A673 (cell line): ENCODE measurements around the gene ZNF516. TPM values are rescaled to one million over a fixed set of nuclear protein-coding genes. Genes with fewer than 3 reads are reported as not detected.

Source experiments
- BruUV-seq: library from RNA; stranded (reverse); fragments of 400-500 nt; replicated peaks from 2 replicates; lab custom pipeline; 2021; lab: Mats Ljungman, UMichigan
- CTCF ChIA-PET: fragments of 300-600 bp; sonication (Branson Sonifier 250); formaldehyde crosslinking; loops from one replicate; lab custom pipeline; 2022; ENCODE audit warnings: antibody characterized with exemption; lab: Charles Lee
- POLR2A ChIA-PET: fragments of 300-600 bp; sonication (Branson Sonifier 250); formaldehyde crosslinking; loops from one replicate; lab custom pipeline; 2022; ENCODE audit warnings: antibody characterized with exemption; ENCODE audit not compliant: low non-redundant PET; lab: Charles Lee
- DNase-seq: peaks from one replicate; pipeline ENCODE4 v3.0.0-alpha.2; 2015; ENCODE audit warnings: low spot score
- H3K27ac ChIP-seq: fragments of 200-600 bp; sonication (generic); 2 replicates; pipeline ENCODE4 v1.5.1; 2016; ENCODE audit warnings: mixed run types, low read depth, mild to moderate bottlenecking, mixed read lengths, antibody characterized with exemption, low read length; ENCODE audit not compliant: poor library complexity, severe bottlenecking
- H3K27me3 ChIP-seq: fragments of 200-600 bp; sonication (generic); replicated peaks from 2 replicates; pipeline ENCODE4 v1.6.1; 2017; ENCODE audit warnings: mixed run types, low read depth, mild to moderate bottlenecking, mixed read lengths, antibody characterized with exemption, low read length; ENCODE audit not compliant: insufficient read depth, poor library complexity
- H3K36me3 ChIP-seq: fragments of 200-600 bp; sonication (generic); 2 replicates; pipeline ENCODE4 v1.6.1; 2016; ENCODE audit warnings: mixed run types, mild to moderate bottlenecking, mixed read lengths, antibody characterized with exemption, low read length; ENCODE audit not compliant: insufficient read depth, poor library complexity, severe bottlenecking
- H3K4me1 ChIP-seq: fragments of 200-600 bp; sonication (generic); 2 replicates; pipeline ENCODE4 v1.6.1; 2017; ENCODE audit warnings: mixed run types, mild to moderate bottlenecking, mixed read lengths, antibody characterized with exemption, low read length; ENCODE audit not compliant: insufficient read depth, poor library complexity, severe bottlenecking
- H3K4me3 ChIP-seq: fragments of 200-600 bp; sonication (generic); 2 replicates; pipeline ENCODE4 v1.5.1; 2016; ENCODE audit warnings: low read depth, mixed run types, mild to moderate bottlenecking, mixed read lengths, low read length; ENCODE audit not compliant: poor library complexity, severe bottlenecking
- H3K9me3 ChIP-seq: fragments of 200-600 bp; sonication (generic); 2 replicates; pipeline ENCODE4 v1.6.1; 2016; ENCODE audit warnings: mixed run types, low read depth, mild to moderate bottlenecking, mixed read lengths, antibody characterized with exemption, low read length; ENCODE audit not compliant: poor library complexity, severe bottlenecking
- CTCF ChIP-seq: fragments of 300-800, 200-600 bp; sonication (generic); conservative IDR thresholded peaks from 2 replicates; pipeline ENCODE4 v1.5.1; 2017; ENCODE audit warnings: low read depth, mild to moderate bottlenecking, antibody characterized with exemption, low read length, moderate library complexity, mixed read lengths
- EZH2 ChIP-seq: fragments of 200-600 bp; sonication (generic); IDR thresholded peaks from 2 replicates; pipeline ENCODE4 v1.6.1; 2017; ENCODE audit warnings: borderline replicate concordance, low read depth, mild to moderate bottlenecking, mixed read lengths, antibody characterized with exemption, low read length; ENCODE audit not compliant: poor library complexity, severe bottlenecking
- intact Hi-C: fragments of 100-400 bp; cut with micrococcal nuclease; formaldehyde crosslinking; loops from one replicate; pipeline ENCODE4 v1.10.0; 2022; ENCODE audit not compliant: unreplicated experiment
- total RNA-seq: library from RNA; stranded (reverse); gene quantifications from 2 replicates; pipeline ENCODE4 v1.2.3, GENCODE V29; 2021

Gene ZNF516
- total RNA-seq, 1 experiment from 2014 or later = 32.3 TPM

GRCh38 chr18:76432274-76432755 is 62.7 kb downstream of the ZNF516 start:
- Histone ChIP-seq H3K4me1 (peaks cover 5% of the 10 kb centered on the region), H3K27me3 (no peaks in the 10 kb centered on the region), H3K9me3 (no peaks in the 10 kb centered on the region), H3K4me3 (no peak overlapping the region), H3K27ac (no peak overlapping the region), H3K36me3 (no peaks in the 10 kb centered on the region)
- BruUV-seq = no TSS peak
- intact Hi-C loops = no loop called here
- DNase-seq = no peak
- ChIA-PET POLR2A (interaction anchor here (0.6 kb wide), 1 partner anchor 61 kb away, joined by 5 read pairs; no protein-coding TSS in a partner anchor), CTCF (no interaction called here)
- no peak for TF ChIP-seq EZH2

- Histone ChIP-seq H3K27ac (no peak overlapping the region), H3K4me3 (no peak overlapping the region), H3K27me3 (no peaks in the 10 kb centered on the region), H3K36me3 (no peaks in the 10 kb centered on the region), H3K4me1 (peaks cover 5% of the 10 kb centered on the region), H3K9me3 (no peaks in the 10 kb centered on the region)
- ChIA-PET POLR2A (no interaction called here), CTCF (no interaction called here)
- TF ChIP-seq EZH2 (no peak), CTCF (no peak)
- no peak for DNase-seq
- intact Hi-C loops = no loop called here
- BruUV-seq = no TSS peak
Measured at GRCh38 chr18:76431437-76432273, 63.4 kb downstream of the ZNF516 start.

GRCh38 chr18:76430636-76431035 is 64.4 kb downstream of the ZNF516 start:
- CTCF ChIA-PET = interaction anchor here (0.6 kb wide), 1 partner anchor 322 kb away, joined by 3 read pairs; no protein-coding TSS in a partner anchor
- Histone ChIP-seq H3K9me3 (no peaks in the 10 kb centered on the region), H3K27me3 (no peaks in the 10 kb centered on the region), H3K36me3 (no peaks in the 10 kb centered on the region), H3K27ac (no peak overlapping the region), H3K4me3 (no peak overlapping the region), H3K4me1 (peaks cover 5% of the 10 kb centered on the region)
- intact Hi-C loops = no loop called here
- TF ChIP-seq CTCF (no peak), EZH2 (no peak)
- DNase-seq = no peak
- POLR2A ChIA-PET = no interaction called here
- no TSS peak for BruUV-seq
